NT2/D1 (cell line): ENCODE data around the gene ZNF280A.

Experiments used
- SUZ12 ChIP-seq: IDR thresholded peaks from 2 replicates; pipeline ENCODE4 v1.6.1; 2011; ENCODE audit not compliant: insufficient read length, insufficient read depth; ENCODE audit errors: extremely low read depth
- YY1 ChIP-seq: IDR thresholded peaks from 2 replicates; pipeline ENCODE4 v1.6.1; 2011; ENCODE audit not compliant: insufficient read length, insufficient read depth
- ZNF274 ChIP-seq: IDR thresholded peaks from 2 replicates; pipeline ENCODE4 v1.6.1; 2011; ENCODE audit warnings: mild to moderate bottlenecking, low read depth, low read length

- TF ChIP-seq YY1 (no peak), SUZ12 (no peak), ZNF274 (no peak)
Measured at GRCh38 chr22:22547226-22547625, 27.2 kb upstream of the ZNF280A start.
